Fibroblast of lung (primary cell): ENCODE results near the gene CUL3.

Experiments
- EZH2 ChIP-seq: IDR thresholded peaks from 2 replicates; pipeline ENCODE4 v1.5.1; 2012; ENCODE audit warnings: low read length, control low read depth, mild to moderate bottlenecking; ENCODE audit errors: missing control alignments
- TF ChIP-seq, protein P1 (sequence below), 2 donors: IDR thresholded peaks in 1 of 2; conservative IDR thresholded peaks in 1 of 2; 1 replicate in 1 of 2; 2 replicates in 1 of 2; pipeline ENCODE4 v1.5.1; 2011 to 2012; ENCODE audit warnings: low read length in 2 of 2, control low read depth in 1 of 2, inconsistent platforms in 1 of 2, low read depth in 1 of 2, mild to moderate bottlenecking in 1 of 2

GRCh38 chr2:224492531-224492930 is 92.6 kb downstream of the CUL3 start:
- TF ChIP-seq, protein P1, sequence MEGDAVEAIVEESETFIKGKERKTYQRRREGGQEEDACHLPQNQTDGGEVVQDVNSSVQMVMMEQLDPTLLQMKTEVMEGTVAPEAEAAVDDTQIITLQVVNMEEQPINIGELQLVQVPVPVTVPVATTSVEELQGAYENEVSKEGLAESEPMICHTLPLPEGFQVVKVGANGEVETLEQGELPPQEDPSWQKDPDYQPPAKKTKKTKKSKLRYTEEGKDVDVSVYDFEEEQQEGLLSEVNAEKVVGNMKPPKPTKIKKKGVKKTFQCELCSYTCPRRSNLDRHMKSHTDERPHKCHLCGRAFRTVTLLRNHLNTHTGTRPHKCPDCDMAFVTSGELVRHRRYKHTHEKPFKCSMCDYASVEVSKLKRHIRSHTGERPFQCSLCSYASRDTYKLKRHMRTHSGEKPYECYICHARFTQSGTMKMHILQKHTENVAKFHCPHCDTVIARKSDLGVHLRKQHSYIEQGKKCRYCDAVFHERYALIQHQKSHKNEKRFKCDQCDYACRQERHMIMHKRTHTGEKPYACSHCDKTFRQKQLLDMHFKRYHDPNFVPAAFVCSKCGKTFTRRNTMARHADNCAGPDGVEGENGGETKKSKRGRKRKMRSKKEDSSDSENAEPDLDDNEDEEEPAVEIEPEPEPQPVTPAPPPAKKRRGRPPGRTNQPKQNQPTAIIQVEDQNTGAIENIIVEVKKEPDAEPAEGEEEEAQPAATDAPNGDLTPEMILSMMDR (conservative IDR thresholded peaks at IDR 0.05 in 1 of 2, IDR thresholded peaks at IDR 0.05 in 1 of 2; ENCODE audit: low read depth in 1 of 2, low read length in 2 of 2), result no peak
- no peak for TF ChIP-seq EZH2
